Lung (tissue), 12 donors: ENCODE results near the gene SEPTIN14. TPM values are rescaled to one million over a fixed set of nuclear protein-coding genes. Genes with fewer than 3 reads are reported as not detected.
"Not testable (repeated sequence)": the region's sequence is repeated elsewhere in the genome, so short reads cannot be mapped to it uniquely, and the experiment has no call there.

Experiments
- ATAC-seq: fragments of 200-7000 bp; cut with Tn5 transposase; one replicate; pipeline ENCODE4 v1.9.1; 2020; ENCODE audit warnings: moderate number of reproducible peaks; ENCODE audit not compliant: insufficient read depth, low FRiP score
- DNase-seq, 3 donors: peaks; one replicate each; pipeline ENCODE4 v3.0.0-alpha.2; 2013 to 2017
- H3K27ac ChIP-seq, 2 donors: one replicate each; pipeline ENCODE4 v1.5.1; 2013; ENCODE audit warnings: mild to moderate bottlenecking in 2 of 2, moderate library complexity in 2 of 2, control low read depth in 1 of 2, inconsistent platforms in 1 of 2, low read depth in 1 of 2, low read length in 1 of 2
- H3K27me3 ChIP-seq, 3 donors: one replicate each; pipeline ENCODE4 v1.5.1; 2013; ENCODE audit warnings: low read length in 2 of 3; ENCODE audit not compliant: control insufficient read depth in 3 of 3, insufficient read depth in 3 of 3
- H3K36me3 ChIP-seq, 4 donors: one replicate each; pipeline ENCODE4 v1.5.1; 2013; ENCODE audit warnings: low read length in 4 of 4, mild to moderate bottlenecking in 1 of 4, moderate library complexity in 1 of 4; ENCODE audit not compliant: control insufficient read depth in 4 of 4, insufficient read depth in 4 of 4
- H3K4me1 ChIP-seq, 5 donors: one replicate each; pipeline ENCODE4 v1.5.1; 2013; ENCODE audit warnings: low read length in 5 of 5, mild to moderate bottlenecking in 2 of 5, moderate library complexity in 1 of 5; ENCODE audit not compliant: control insufficient read depth in 5 of 5, insufficient read depth in 5 of 5
- H3K4me3 ChIP-seq: one replicate; pipeline ENCODE4 v1.5.1; 2013; ENCODE audit warnings: mild to moderate bottlenecking, control low read depth, moderate library complexity
- H3K9ac ChIP-seq, 2 donors: one replicate each; pipeline ENCODE4 v1.5.1; 2013; ENCODE audit warnings: low read length in 2 of 2, control low read depth in 1 of 2; ENCODE audit not compliant: insufficient read depth in 1 of 2
- H3K9me3 ChIP-seq, 4 donors: one replicate each; pipeline ENCODE4 v1.5.1; 2013; ENCODE audit warnings: low read length in 3 of 4, mild to moderate bottlenecking in 1 of 4, moderate library complexity in 1 of 4; ENCODE audit not compliant: control insufficient read depth in 4 of 4, insufficient read depth in 3 of 4
- CTCF ChIP-seq: IDR thresholded peaks from 2 replicates; pipeline ENCODE4 v1.5.1; 2012; ENCODE audit warnings: mild to moderate bottlenecking; ENCODE audit errors: control extremely low read depth, extremely low read depth
- WGBS, 2 donors: extraction: QIAGEN DNeasy Blood & Tissue Kit; methylation state at CpG; one replicate each; pipeline ENCODE4 v1.1.7; 2013; 5-methylcytosine and 5-hydroxymethylcytosine counted together
- polyA plus RNA-seq, 2 donors: library from polyadenylated mRNA; stranded (reverse); fragments of 200-250 nt; gene quantifications; one replicate each; pipeline ENCODE4 v1.2.1, GENCODE V29; 2013
- total RNA-seq, 2 donors: library from RNA; depleted of rRNA in 1 of 2; stranded (reverse); fragments of >200 nt in 1 of 2; gene quantifications; one replicate each; pipeline ENCODE4 v1.2.1, GENCODE V29; 2014 to 2021
- donor health status: control.
- donor health status: control.
- donor health status: Bipolar disorder and iron deficiency.
- donor health status: healthy.
- donor health status: DM: yes; HTN: yes; CAD: no.

SEPTIN14 gene
- total and polyA plus RNA-seq, 4 donors: not detected

- no peak overlapping the region for H3K9ac ChIP-seq
- H3K36me3 ChIP-seq: peaks cover 0 to 7% (median 3%) of the 10 kb centered on the region in 4 donors
- H3K27ac ChIP-seq: no peak overlapping the region
- H3K4me3 ChIP-seq: no peak overlapping the region
- H3K9me3 ChIP-seq: peaks cover 0 to 4% (median 0%) of the 10 kb centered on the region in 4 donors
- H3K4me1 ChIP-seq: no peaks in the 10 kb centered on the region
- DNase-seq (no peak), ATAC-seq (no peak)
- TF ChIP-seq CTCF: no peak
- no peaks in the 10 kb centered on the region for H3K27me3 ChIP-seq
- WGBS, 2 donors: 97 to 99% methylated on average over 4 of the region's 4 CpGs
Measured at GRCh38 chr7:55895021-55895420, 32.5 kb upstream of the SEPTIN14 start.

GRCh38 chr7:55893940-55894339 lies 31.4 kb upstream of the SEPTIN14 start:
- no peak overlapping the region for H3K4me3 ChIP-seq
- H3K36me3 ChIP-seq: peaks cover 0 to 7% (median 3%) of the 10 kb centered on the region in 4 donors
- ATAC-seq (no peak), DNase-seq (no peak)
- no peak overlapping the region for H3K27ac ChIP-seq
- no peaks in the 10 kb centered on the region for H3K27me3 ChIP-seq
- no peaks in the 10 kb centered on the region for H3K9me3 ChIP-seq
- no peaks in the 10 kb centered on the region for H3K4me1 ChIP-seq
- H3K9ac ChIP-seq: no peak overlapping the region
- TF ChIP-seq CTCF: no peak

GRCh38 chr7:55888378-55888777 lies 25.8 kb upstream of the SEPTIN14 start:
- H3K27me3 ChIP-seq, H3K36me3 ChIP-seq, H3K4me3 ChIP-seq, ATAC-seq, H3K27ac ChIP-seq, H3K4me1 ChIP-seq, H3K9me3 ChIP-seq: not testable (repeated sequence)
- peak overlapping the region in 1 of 2 donors; percentile 89 for H3K9ac ChIP-seq
- WGBS, 2 donors: 74 to 80% methylated on average over 10 of the region's 10 CpGs
- DNase-seq: peak; percentile 33 to 53 (median 41)

- Histone ChIP-seq H3K9me3 (no peaks in the 10 kb centered on the region), H3K4me3 (no peak overlapping the region), H3K4me1 (no peaks in the 10 kb centered on the region), H3K36me3 (no peaks in the 10 kb centered on the region), H3K27me3 (no peaks in the 10 kb centered on the region), H3K27ac (peak overlapping the region; percentile 35 to 82), H3K9ac (peak overlapping the region; percentile 37 to 89)
- peak in 2 of 3 donors; percentile 48 to 63 for DNase-seq
- TF ChIP-seq CTCF: no peak
- WGBS, 2 donors: 1 to 2% methylated on average over 7 to 15 of the region's 38 CpGs
- no peak for ATAC-seq
Measured at GRCh38 chr7:55887821-55888247, 25.3 kb upstream of the SEPTIN14 start.
